Fibroblast of the aortic adventitia (primary cell): ENCODE data around the gene WNT8B. TPM values are rescaled to one million over a fixed set of nuclear protein-coding genes. Genes with fewer than 3 reads are reported as not detected.

Source experiments
- DNase-seq: peaks from one replicate; pipeline ENCODE4 v3.0.0-alpha.2; 2010; ENCODE audit warnings: low read depth
- H3K4me3 ChIP-seq: 2 replicates; pipeline ENCODE4 v1.5.1; 2011; ENCODE audit warnings: low read depth, mild to moderate bottlenecking, control low read depth, low read length, moderate library complexity
- total RNA-seq: library from RNA; depleted of rRNA; stranded (reverse); fragments of >200 nt; gene quantifications from 2 replicates; pipeline ENCODE4 v1.2.3, GENCODE V29; 2012; ENCODE audit warnings: low replicate concordance
- TF ChIP-seq, protein P1 (sequence below): IDR thresholded peaks from 2 replicates; pipeline ENCODE4 v1.5.1; 2011; ENCODE audit warnings: mild to moderate bottlenecking, low read length, control low read depth, inconsistent platforms; ENCODE audit not compliant: insufficient read depth

WNT8B gene
- total RNA-seq, 1 donor: not detected

DNA sequence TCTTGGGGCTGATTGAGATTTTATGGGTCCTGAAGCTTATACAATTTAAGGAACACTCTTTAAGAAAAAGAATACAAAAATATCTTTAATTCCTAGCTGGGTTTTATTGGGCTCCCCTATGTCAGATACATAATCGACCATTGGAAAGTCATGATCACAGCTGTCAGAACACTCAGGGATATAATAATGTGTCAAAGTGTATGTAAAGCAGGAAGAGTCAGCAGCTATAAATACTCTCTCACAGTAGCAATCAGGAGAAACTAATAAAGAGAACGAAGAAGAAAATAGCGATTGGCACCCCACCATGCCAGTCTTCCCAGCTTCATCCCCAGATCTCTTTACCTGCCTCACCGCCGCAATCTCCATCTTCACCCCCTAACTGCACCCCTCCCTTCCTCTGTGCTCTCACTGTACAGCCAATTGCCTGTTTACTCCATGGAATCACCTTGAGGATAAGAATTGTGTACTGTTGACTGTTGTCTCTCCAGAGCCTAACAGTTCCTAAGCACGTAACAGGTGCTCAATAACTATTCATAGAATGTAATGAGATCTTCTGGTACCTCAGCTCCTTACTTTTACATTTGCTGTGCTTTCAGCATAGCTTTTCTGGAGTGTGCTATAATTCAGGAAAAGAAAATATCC, 24.0 kb upstream of the WNT8B start:
- H3K4me3 ChIP-seq: no peak overlapping the region
- no peak for DNase-seq
- TF ChIP-seq, protein P1, sequence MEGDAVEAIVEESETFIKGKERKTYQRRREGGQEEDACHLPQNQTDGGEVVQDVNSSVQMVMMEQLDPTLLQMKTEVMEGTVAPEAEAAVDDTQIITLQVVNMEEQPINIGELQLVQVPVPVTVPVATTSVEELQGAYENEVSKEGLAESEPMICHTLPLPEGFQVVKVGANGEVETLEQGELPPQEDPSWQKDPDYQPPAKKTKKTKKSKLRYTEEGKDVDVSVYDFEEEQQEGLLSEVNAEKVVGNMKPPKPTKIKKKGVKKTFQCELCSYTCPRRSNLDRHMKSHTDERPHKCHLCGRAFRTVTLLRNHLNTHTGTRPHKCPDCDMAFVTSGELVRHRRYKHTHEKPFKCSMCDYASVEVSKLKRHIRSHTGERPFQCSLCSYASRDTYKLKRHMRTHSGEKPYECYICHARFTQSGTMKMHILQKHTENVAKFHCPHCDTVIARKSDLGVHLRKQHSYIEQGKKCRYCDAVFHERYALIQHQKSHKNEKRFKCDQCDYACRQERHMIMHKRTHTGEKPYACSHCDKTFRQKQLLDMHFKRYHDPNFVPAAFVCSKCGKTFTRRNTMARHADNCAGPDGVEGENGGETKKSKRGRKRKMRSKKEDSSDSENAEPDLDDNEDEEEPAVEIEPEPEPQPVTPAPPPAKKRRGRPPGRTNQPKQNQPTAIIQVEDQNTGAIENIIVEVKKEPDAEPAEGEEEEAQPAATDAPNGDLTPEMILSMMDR: no peak

DNA sequence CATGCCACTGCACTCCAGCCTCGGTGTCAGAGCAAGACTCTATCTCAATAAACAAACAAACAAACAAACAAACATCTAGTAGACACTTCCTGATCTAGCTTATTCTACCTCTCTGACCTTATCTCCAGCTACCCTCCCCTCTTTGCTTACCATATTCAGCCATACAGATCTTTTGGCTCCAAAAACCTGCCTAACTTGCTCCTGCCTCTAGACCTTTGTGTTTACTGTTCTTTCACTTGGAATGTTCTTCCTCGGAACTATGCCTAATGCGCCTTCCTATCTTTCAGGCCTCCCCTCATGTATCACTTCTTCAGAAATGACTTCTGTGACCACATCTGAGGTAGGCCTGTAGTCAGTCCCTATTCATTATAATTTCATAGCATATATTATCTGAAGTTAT, 20.3 kb upstream of the WNT8B start:
- H3K4me3 ChIP-seq: no peak overlapping the region
- TF ChIP-seq, protein P1: no peak
- no peak for DNase-seq

DNA sequence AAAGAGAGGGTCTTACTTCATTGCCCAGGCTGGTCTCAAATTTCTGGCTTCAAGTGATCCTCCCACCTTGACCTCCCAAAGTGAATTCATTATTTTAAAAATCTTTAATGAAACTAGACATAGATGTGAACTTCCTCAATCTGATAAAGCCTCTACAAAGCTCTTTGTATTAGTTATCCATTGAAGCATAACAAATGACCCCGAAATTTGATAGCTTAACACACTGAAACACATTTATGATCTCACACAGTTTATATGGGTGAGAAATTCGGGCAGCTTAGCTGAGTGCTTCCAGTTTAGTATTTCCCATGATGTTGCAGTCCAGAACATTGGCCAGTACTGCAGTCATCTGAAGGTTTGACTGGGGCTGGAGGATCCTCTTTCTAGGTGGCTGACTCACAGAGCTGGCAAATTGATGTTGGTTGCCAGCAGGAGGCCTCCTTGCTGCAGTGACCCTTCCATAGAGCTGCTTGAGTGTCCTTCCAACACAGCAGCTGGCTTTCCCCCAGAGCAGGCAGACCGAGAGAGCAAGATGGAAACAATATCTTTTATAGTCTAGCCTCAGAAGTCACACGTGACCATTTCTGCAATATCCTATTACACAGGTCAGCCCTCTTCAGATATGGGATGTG, 16.6 kb upstream of the WNT8B start:
- H3K4me3 ChIP-seq: no peak overlapping the region
- TF ChIP-seq, protein P1: no peak
- DNase-seq: no peak

DNA sequence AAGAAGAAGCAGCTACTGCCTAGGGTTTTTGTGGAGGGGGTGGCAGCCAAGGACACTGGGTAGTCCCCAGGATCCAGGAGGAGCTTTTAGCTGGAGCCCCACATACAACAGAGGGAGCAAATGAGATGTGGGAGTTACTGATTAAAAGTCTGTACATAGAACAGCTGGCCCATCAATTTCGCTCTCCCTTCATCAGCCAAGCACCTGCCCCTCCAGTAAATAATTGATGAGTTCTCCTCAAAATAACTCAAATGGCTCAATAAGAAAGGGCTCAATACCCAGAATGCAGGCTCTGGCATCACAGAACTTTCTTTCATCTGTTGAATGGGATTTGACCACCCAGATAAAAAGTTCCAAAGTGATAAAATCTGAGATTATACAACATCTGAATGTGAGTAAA, 15.1 kb upstream of the WNT8B start:
- H3K4me3 ChIP-seq: no peak overlapping the region
- TF ChIP-seq, protein P1: no peak
- no peak for DNase-seq

DNA sequence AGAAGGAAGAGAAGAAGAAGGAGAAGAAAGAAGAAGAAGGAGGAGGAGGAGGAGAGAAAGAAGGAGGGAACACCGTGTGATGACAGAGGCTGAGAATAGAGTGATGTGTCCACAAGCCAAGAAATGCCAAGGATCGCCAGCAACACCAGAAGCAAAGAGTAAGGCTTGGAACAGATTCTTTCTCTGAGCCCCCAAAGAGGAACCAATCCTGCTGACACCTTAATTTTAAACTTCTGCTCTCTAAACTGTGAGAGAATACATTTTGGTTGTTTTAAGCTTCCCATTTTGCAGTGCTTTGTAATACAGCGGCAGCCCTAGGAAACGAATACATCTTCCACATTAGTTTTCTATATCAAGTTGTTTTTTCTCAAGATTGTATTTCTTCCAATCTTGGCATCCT, 13.9 kb upstream of the WNT8B start:
- DNase-seq: no peak
- TF ChIP-seq, protein P1: no peak
- no peak overlapping the region for H3K4me3 ChIP-seq

DNA sequence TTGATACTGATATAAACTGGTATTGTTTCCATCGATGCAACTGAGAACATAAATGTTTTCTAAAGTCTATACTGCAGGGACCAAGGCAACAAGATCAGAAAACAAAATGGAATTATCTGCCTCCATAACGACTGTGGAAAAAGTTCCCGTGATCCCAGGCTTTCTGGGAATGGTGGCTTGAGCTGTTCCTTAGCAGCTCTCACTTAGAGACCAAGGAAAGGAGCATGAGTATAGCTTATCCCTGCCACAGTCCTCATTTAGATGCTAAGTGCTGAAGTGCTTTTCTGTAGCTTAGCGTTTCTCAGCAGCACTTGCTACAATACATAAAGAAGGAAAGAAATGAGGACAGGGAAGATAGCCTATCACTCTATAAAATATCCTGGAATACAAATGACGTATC, 5.5 kb downstream of the WNT8B start:
- TF ChIP-seq, protein P1: no peak
- H3K4me3 ChIP-seq: no peak overlapping the region
- no peak for DNase-seq
